Esophagus squamous epithelium (tissue), 5 donors: ENCODE data around the gene GID8. TPM values are rescaled to one million over a fixed set of nuclear protein-coding genes. Genes with fewer than 3 reads are reported as not detected.

Experiments
- DNase-seq: peaks from one replicate; lab custom pipeline; 2025; lab: John Stamatoyannopoulos, UW
- H3K27ac ChIP-seq, 4 donors: fragments of 200-600 bp; sonication (generic); one replicate each; pipeline ENCODE4 v1.5.1; 2016 to 2019; ENCODE audit warnings: mild to moderate bottlenecking in 1 of 4
- H3K27me3 ChIP-seq, 4 donors: fragments of 200-600 bp; sonication (generic); 1 replicate in 3 of 4; 2 replicates in 1 of 4; pipeline versions ENCODE4 v1.5.1 to v1.6.0; 2017 to 2021; ENCODE audit warnings: antibody characterized with exemption in 1 of 4
- H3K36me3 ChIP-seq, 3 donors: fragments of 200-600 bp; sonication (generic); one replicate each; pipeline ENCODE4 v1.5.1; 2016 to 2019
- H3K4me1 ChIP-seq, 3 donors: fragments of 200-600 bp; sonication (generic); one replicate each; pipeline ENCODE4 v1.5.1; 2017 to 2019
- H3K4me3 ChIP-seq, 4 donors: fragments of 200-600 bp; sonication (generic); 1 replicate in 3 of 4; 2 replicates in 1 of 4; pipeline ENCODE4 v1.5.1; 2016 to 2019; ENCODE audit warnings: mild to moderate bottlenecking in 2 of 4, moderate library complexity in 1 of 4
- H3K9me3 ChIP-seq, 3 donors: fragments of 200-600 bp; sonication (generic); one replicate each; pipeline ENCODE4 v1.5.1; 2016 to 2019
- CTCF ChIP-seq, 6 experiments: fragments of 450-650 bp in 4 of 6; fragments of 200-600 bp in 2 of 6; sonication (generic) in 2 of 6; IDR thresholded peaks; one replicate each; pipeline ENCODE4 v1.5.1; 2016 to 2019; ENCODE audit warnings: antibody characterized with exemption in 6 of 6, mild to moderate bottlenecking in 4 of 6, moderate library complexity in 4 of 6
- POLR2A ChIP-seq, 4 donors: fragments of 450-650 bp; IDR thresholded peaks; one replicate each; pipeline ENCODE4 v1.6.1; 2017; ENCODE audit warnings: antibody characterized with exemption in 4 of 4, mild to moderate bottlenecking in 4 of 4, moderate library complexity in 3 of 4
- WGBS, 2 donors: methylation state at CpG; one replicate each; pipeline ENCODE4 v1.1.5; 2018; 5-methylcytosine and 5-hydroxymethylcytosine counted together
- intact Hi-C: fragments of 100-400 bp; cut with DNase I; formaldehyde crosslinking; loops from one replicate; pipeline ENCODE4 v1.15.0; 2022
- total RNA-seq, 4 donors: library from RNA; depleted of rRNA; stranded (reverse); fragments of >200 nt; gene quantifications; one replicate each; pipeline ENCODE4 v1.1.0, GENCODE V29; 2016
- donor health status: DM: yes; HTN: yes; CAD: no.

The GID8 gene
- total RNA-seq, 4 donors from 2014 or later, result 41.0 to 51.2 (median 44.1) TPM

- no peak for DNase-seq
- Histone ChIP-seq H3K27ac (peak overlapping the region; percentile 67 to 96 (median 84)), H3K27me3 (no peaks in the 10 kb centered on the region), H3K9me3 (no peaks in the 10 kb centered on the region), H3K4me3 (peak overlapping the region in 3 of 4 donors; percentile 33 to 61 (median 37)), H3K4me1 (peaks cover 20 to 34% (median 28%) of the 10 kb centered on the region in 3 donors), H3K36me3 (peaks cover 0 to 31% (median 5%) of the 10 kb centered on the region in 3 donors)
- intact Hi-C loops, result no loop called here
- TF ChIP-seq CTCF (IDR thresholded peaks at IDR 0.05) (no peak), POLR2A (IDR thresholded peaks at IDR 0.05) (no peak)
- 60% methylated on average over 4 of the region's 19 CpGs; no CpG with 5 or more reads in 1 of the 2 donors for WGBS, 2 donors
Measured at GRCh38 chr20:62952968-62953838, 15.3 kb downstream of the GID8 start.

GRCh38 chr20:62953839-62954703 is 16.1 kb downstream of the GID8 start:
- H3K4me3 ChIP-seq, result peak overlapping the region in 3 of 4 donors; percentile 33 to 61 (median 37)
- TF ChIP-seq POLR2A (IDR thresholded peaks at IDR 0.05) (peak in 1 of 4 donors; percentile 32), CTCF (IDR thresholded peaks at IDR 0.05) (no peak)
- H3K27ac ChIP-seq, result peak overlapping the region; percentile 67 to 96 (median 84)
- peaks cover 20 to 34% (median 28%) of the 10 kb centered on the region in 3 donors for H3K4me1 ChIP-seq
- H3K27me3 ChIP-seq, result no peaks in the 10 kb centered on the region
- peak; percentile 52 for DNase-seq
- H3K36me3 ChIP-seq, result peaks cover 0 to 23% (median 5%) of the 10 kb centered on the region in 3 donors
- intact Hi-C loops, result no loop called here
- 1 to 6% methylated on average over 14 to 15 of the region's 32 CpGs for WGBS, 2 donors
- H3K9me3 ChIP-seq, result no peaks in the 10 kb centered on the region

- Histone ChIP-seq H3K9me3 (no peaks in the 10 kb centered on the region), H3K27me3 (no peaks in the 10 kb centered on the region), H3K36me3 (peaks cover 0 to 6% (median 0%) of the 10 kb centered on the region in 3 donors), H3K27ac (no peak overlapping the region), H3K4me3 (no peak overlapping the region), H3K4me1 (peaks cover 20 to 34% (median 28%) of the 10 kb centered on the region in 3 donors)
- TF ChIP-seq POLR2A (IDR thresholded peaks at IDR 0.05) (no peak), CTCF (IDR thresholded peaks at IDR 0.05) (no peak)
- DNase-seq, result no peak
- 57 to 84% methylated on average over 3 to 6 of the region's 23 CpGs for WGBS, 2 donors
- intact Hi-C loops, result no loop called here
Measured at GRCh38 chr20:62955519-62956386, 17.8 kb downstream of the GID8 start.

GRCh38 chr20:62956387-62957135 is 18.6 kb downstream of the GID8 start:
- Histone ChIP-seq H3K4me1 (peaks cover 20 to 34% (median 28%) of the 10 kb centered on the region in 3 donors), H3K9me3 (no peaks in the 10 kb centered on the region), H3K36me3 (no peaks in the 10 kb centered on the region), H3K4me3 (no peak overlapping the region), H3K27me3 (no peaks in the 10 kb centered on the region), H3K27ac (no peak overlapping the region)
- no peak for DNase-seq
- intact Hi-C loops, result no loop called here
- TF ChIP-seq POLR2A (IDR thresholded peaks at IDR 0.05) (no peak), CTCF (IDR thresholded peaks at IDR 0.05) (no peak)
- WGBS, 2 donors, result 60 to 79% methylated on average over 3 to 6 of the region's 25 CpGs
